ENCODE results near the gene CARMIL1.

DNA sequence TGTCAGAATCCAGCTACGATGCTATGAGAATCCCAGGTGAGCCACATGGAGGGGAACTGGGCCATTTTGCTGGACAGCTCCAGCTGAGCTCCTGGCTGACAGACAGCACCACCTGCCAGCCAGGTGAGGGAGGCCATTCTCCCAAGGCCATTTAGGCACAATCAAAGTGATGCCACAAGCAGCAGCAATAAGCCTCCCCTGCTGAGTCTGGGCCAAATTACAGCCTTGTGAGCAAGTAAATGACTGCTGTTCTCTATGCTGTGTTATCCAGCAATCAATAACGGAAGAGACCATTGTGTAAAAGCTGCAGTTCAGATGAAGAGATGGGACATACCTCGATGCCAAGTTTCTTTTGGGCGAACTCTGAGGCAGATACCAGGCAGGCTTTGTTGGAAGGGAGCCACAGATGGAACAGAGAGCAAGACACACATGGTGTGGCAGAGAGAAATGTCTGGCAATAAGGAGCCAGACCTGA is 358.8 kb downstream of the CARMIL1 start:
- TF ChIP-seq JUND (IDR thresholded peaks at IDR 0.05; ENCODE audit: low read depth, low read length) (no peak), ZNF24 (IDR thresholded peaks at IDR 0.05) (no peak), TCF12 (IDR thresholded peaks at IDR 0.05; ENCODE audit: low read depth, low read length) (no peak), POLR2A (IDR thresholded peaks at IDR 0.05; ENCODE audit: low read depth, low read length) (no peak), MAX (IDR thresholded peaks at IDR 0.05; ENCODE audit: low read depth, low read length) (no peak)
- TF ChIP-seq, protein P1, sequence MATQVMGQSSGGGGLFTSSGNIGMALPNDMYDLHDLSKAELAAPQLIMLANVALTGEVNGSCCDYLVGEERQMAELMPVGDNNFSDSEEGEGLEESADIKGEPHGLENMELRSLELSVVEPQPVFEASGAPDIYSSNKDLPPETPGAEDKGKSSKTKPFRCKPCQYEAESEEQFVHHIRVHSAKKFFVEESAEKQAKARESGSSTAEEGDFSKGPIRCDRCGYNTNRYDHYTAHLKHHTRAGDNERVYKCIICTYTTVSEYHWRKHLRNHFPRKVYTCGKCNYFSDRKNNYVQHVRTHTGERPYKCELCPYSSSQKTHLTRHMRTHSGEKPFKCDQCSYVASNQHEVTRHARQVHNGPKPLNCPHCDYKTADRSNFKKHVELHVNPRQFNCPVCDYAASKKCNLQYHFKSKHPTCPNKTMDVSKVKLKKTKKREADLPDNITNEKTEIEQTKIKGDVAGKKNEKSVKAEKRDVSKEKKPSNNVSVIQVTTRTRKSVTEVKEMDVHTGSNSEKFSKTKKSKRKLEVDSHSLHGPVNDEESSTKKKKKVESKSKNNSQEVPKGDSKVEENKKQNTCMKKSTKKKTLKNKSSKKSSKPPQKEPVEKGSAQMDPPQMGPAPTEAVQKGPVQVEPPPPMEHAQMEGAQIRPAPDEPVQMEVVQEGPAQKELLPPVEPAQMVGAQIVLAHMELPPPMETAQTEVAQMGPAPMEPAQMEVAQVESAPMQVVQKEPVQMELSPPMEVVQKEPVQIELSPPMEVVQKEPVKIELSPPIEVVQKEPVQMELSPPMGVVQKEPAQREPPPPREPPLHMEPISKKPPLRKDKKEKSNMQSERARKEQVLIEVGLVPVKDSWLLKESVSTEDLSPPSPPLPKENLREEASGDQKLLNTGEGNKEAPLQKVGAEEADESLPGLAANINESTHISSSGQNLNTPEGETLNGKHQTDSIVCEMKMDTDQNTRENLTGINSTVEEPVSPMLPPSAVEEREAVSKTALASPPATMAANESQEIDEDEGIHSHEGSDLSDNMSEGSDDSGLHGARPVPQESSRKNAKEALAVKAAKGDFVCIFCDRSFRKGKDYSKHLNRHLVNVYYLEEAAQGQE (IDR thresholded peaks at IDR 0.05; ENCODE audit: low read depth, low read length): peak; percentile 63; the same call in 1 of the 2 replicates
